IMR-90 (cell line): ENCODE data around the gene AKAP1. TPM values are rescaled to one million over a fixed set of nuclear protein-coding genes. Genes with fewer than 3 reads are reported as not detected.
A peak's percentile ranks its signal among the peaks of the same experiment; 100 is the strongest.

Experiments
- ATAC-seq: fragments of 200-7000 bp; cut with Tn5 transposase; 2 replicates; pipeline ENCODE4 v1.9.1; 2020; ENCODE audit warnings: low read depth, mild to moderate bottlenecking, moderate library complexity
- BruUV-seq: library from RNA; stranded (reverse); fragments of 400-500 nt; replicated peaks from 2 replicates; lab custom pipeline; 2021; lab: Mats Ljungman, UMichigan
- CTCF ChIA-PET: fragments of 300-600 bp; formaldehyde crosslinking; extraction: SDS; loops from one replicate; lab custom pipeline; 2021; ENCODE audit warnings: antibody characterized with exemption; lab: Yijun Ruan, JAX
- POLR2A ChIA-PET: fragments of 300-600 bp; sonication (Branson Sonifier 250); formaldehyde crosslinking; loops from one replicate; lab custom pipeline; 2022; ENCODE audit warnings: antibody characterized with exemption; ENCODE audit not compliant: unreplicated experiment; lab: Charles Lee
- DNase-seq: peaks from one replicate; pipeline ENCODE4 v3.0.0; 2013
- H2AFZ ChIP-seq: replicated peaks from 2 replicates; pipeline ENCODE3; 2013; ENCODE audit warnings: low read length, mild to moderate bottlenecking; ENCODE audit not compliant: poor library complexity
- H2AK5ac ChIP-seq: 2 replicates; pipeline ENCODE4 v1.6.1; 2013; ENCODE audit warnings: low read depth, low read length, inconsistent platforms
- H2AK9ac ChIP-seq: replicated peaks from 2 replicates; pipeline ENCODE3; 2013; ENCODE audit warnings: mild to moderate bottlenecking, low read depth, low read length, moderate library complexity; ENCODE audit not compliant: poor library complexity
- H2BK120ac ChIP-seq: 2 replicates; pipeline ENCODE4 v1.6.1; 2013; ENCODE audit warnings: low read depth, low read length, inconsistent platforms
- H2BK15ac ChIP-seq: 3 replicates; pipeline ENCODE4 v1.6.1; 2013; ENCODE audit warnings: low read depth, low read length, inconsistent platforms
- H2BK20ac ChIP-seq: 2 replicates; pipeline ENCODE4 v1.6.1; 2013; ENCODE audit warnings: low read depth, mild to moderate bottlenecking, inconsistent platforms, low read length, moderate library complexity
- H2BK5ac ChIP-seq: 2 replicates; pipeline ENCODE4 v1.6.1; 2013; ENCODE audit warnings: mild to moderate bottlenecking, low read depth, low read length, inconsistent platforms; ENCODE audit not compliant: poor library complexity, severe bottlenecking
- H3K14ac ChIP-seq: replicated peaks from 2 replicates; pipeline ENCODE4 v1.6.1; 2013; ENCODE audit warnings: low read depth, low read length, inconsistent platforms
- H3K18ac ChIP-seq: 2 replicates; pipeline ENCODE4 v1.6.1; 2013; ENCODE audit warnings: low read depth, low read length, control low read depth
- H3K23ac ChIP-seq: 2 replicates; pipeline ENCODE4 v1.6.1; 2013; ENCODE audit warnings: low read depth, low read length, inconsistent platforms
- H3K27ac ChIP-seq: 2 replicates; pipeline ENCODE4 v1.5.1; 2013; ENCODE audit warnings: mild to moderate bottlenecking, control low read depth, low read length; ENCODE audit not compliant: insufficient read depth
- H3K27me3 ChIP-seq: 2 replicates; pipeline ENCODE4 v1.6.1; 2013; ENCODE audit warnings: low read length; ENCODE audit not compliant: control insufficient read depth, insufficient read depth
- H3K36me3 ChIP-seq: 2 replicates; pipeline ENCODE4 v1.6.1; 2013; ENCODE audit warnings: low read length, mixed read lengths; ENCODE audit not compliant: control insufficient read depth, insufficient read depth
- H3K4ac ChIP-seq: 2 replicates; pipeline ENCODE4 v1.6.1; 2013; ENCODE audit warnings: low read depth, low read length, inconsistent platforms
- H3K4me1 ChIP-seq: 2 replicates; pipeline ENCODE4 v1.6.1; 2013; ENCODE audit warnings: low read length, mixed read lengths; ENCODE audit not compliant: control insufficient read depth, insufficient read depth
- H3K4me2 ChIP-seq: 2 replicates; pipeline ENCODE4 v1.6.1; 2013; ENCODE audit warnings: low read depth, mild to moderate bottlenecking, control low read depth, low read length, moderate library complexity
- H3K4me3 ChIP-seq: 2 replicates; pipeline ENCODE4 v1.5.1; 2013; ENCODE audit warnings: low read depth, mild to moderate bottlenecking, control low read depth, low read length, moderate library complexity; ENCODE audit not compliant: insufficient read depth
- H3K56ac ChIP-seq: 2 replicates; pipeline ENCODE4 v1.6.1; 2013; ENCODE audit warnings: low read length, inconsistent platforms; ENCODE audit not compliant: insufficient read depth; ENCODE audit errors: extremely low read depth
- H3K79me1 ChIP-seq, 2 experiments: 2 replicates each; pipeline ENCODE4 v1.6.1; 2013; ENCODE audit warnings: low read length in 2 of 2, inconsistent platforms in 1 of 2, low read depth in 1 of 2
- H3K9ac ChIP-seq: 2 replicates; pipeline ENCODE4 v1.6.1; 2013; ENCODE audit warnings: low read depth, low read length, control low read depth
- H3K9me1 ChIP-seq: 2 replicates; pipeline ENCODE4 v1.6.1; 2013; ENCODE audit warnings: low read length, inconsistent platforms; ENCODE audit not compliant: insufficient read depth
- H3K9me3 ChIP-seq: 2 replicates; pipeline ENCODE4 v1.6.1; 2013; ENCODE audit warnings: low read length; ENCODE audit not compliant: control insufficient read depth, insufficient read depth
- H4K20me1 ChIP-seq: 2 replicates; pipeline ENCODE4 v1.6.1; 2013; ENCODE audit warnings: low read length, inconsistent platforms; ENCODE audit not compliant: insufficient read depth
- H4K5ac ChIP-seq: 2 replicates; pipeline ENCODE4 v1.6.1; 2013; ENCODE audit warnings: mild to moderate bottlenecking, low read depth, low read length, control low read depth
- H4K8ac ChIP-seq, 2 experiments: 2 replicates each; pipeline ENCODE4 v1.6.1; 2013; ENCODE audit warnings: low read depth in 2 of 2, low read length in 2 of 2, control low read depth in 1 of 2, inconsistent platforms in 1 of 2
- H4K91ac ChIP-seq: 2 replicates; pipeline ENCODE4 v1.6.1; 2013; ENCODE audit warnings: low read depth, low read length, inconsistent platforms; ENCODE audit not compliant: insufficient read depth
- CEBPB ChIP-seq: IDR thresholded peaks from 2 replicates; pipeline ENCODE4 v1.6.1; 2012; ENCODE audit warnings: low read depth, low read length, improper control_type of control experiment
- FOS ChIP-seq: fragments of 150-350 bp; IDR thresholded peaks from 2 replicates; pipeline ENCODE4 v1.6.1; 2016; ENCODE audit warnings: low read depth, low read length
- RCOR1 ChIP-seq: IDR thresholded peaks from 2 replicates; pipeline ENCODE4 v1.6.1; 2012; ENCODE audit warnings: mild to moderate bottlenecking, low read length, improper control_type of control experiment; ENCODE audit not compliant: insufficient replicate concordance
- WGBS, 2 experiments: methylation state at CpG; one replicate each; pipeline versions ENCODE4 v1.1.5 to v1.1.7; 2013; ENCODE audit warnings: missing lambda C conversion rate in 2 of 2; ENCODE audit not compliant: insufficient read length in 1 of 2; ENCODE audit errors: extremely low coverage in 2 of 2; 5-methylcytosine and 5-hydroxymethylcytosine counted together
- dilution Hi-C: fragments of 300-500 bp; cut with HindIII; formaldehyde crosslinking; loops from one replicate; pipeline ENCODE4 v1.14.3; 2018; ENCODE audit warnings: low sequenced_read_pairs; ENCODE audit not compliant: unreplicated experiment
- in situ Hi-C: fragments of 300-500 bp; cut with MboI; formaldehyde crosslinking; loops from 3 replicates; pipeline ENCODE4 v1.14.3; 2019; ENCODE audit warnings: low sequenced_read_pairs, inconsistent platforms, mixed read lengths
- intact Hi-C: fragments of 100-400 bp; cut with micrococcal nuclease; formaldehyde crosslinking; loops from 2 replicates; pipeline ENCODE4 v1.10.0; 2022
- polyA plus RNA-seq, 3 experiments: library from polyadenylated mRNA; depleted of rRNA; stranded (reverse); fragments of >200 nt; gene quantifications; 2 replicates each; pipeline ENCODE4 v1.2.3, GENCODE V29; 2012; ENCODE audit warnings: low replicate concordance in 1 of 3
- total RNA-seq: library from RNA; depleted of rRNA; stranded (reverse); fragments of >200 nt; gene quantifications from 2 replicates; pipeline ENCODE4 v1.2.3, GENCODE V29; 2012

The AKAP1 gene
- total and polyA plus RNA-seq, 2 of the 4 experiments (the other 2 are of a cell fraction) = 10.2 to 17.4 TPM

DNA sequence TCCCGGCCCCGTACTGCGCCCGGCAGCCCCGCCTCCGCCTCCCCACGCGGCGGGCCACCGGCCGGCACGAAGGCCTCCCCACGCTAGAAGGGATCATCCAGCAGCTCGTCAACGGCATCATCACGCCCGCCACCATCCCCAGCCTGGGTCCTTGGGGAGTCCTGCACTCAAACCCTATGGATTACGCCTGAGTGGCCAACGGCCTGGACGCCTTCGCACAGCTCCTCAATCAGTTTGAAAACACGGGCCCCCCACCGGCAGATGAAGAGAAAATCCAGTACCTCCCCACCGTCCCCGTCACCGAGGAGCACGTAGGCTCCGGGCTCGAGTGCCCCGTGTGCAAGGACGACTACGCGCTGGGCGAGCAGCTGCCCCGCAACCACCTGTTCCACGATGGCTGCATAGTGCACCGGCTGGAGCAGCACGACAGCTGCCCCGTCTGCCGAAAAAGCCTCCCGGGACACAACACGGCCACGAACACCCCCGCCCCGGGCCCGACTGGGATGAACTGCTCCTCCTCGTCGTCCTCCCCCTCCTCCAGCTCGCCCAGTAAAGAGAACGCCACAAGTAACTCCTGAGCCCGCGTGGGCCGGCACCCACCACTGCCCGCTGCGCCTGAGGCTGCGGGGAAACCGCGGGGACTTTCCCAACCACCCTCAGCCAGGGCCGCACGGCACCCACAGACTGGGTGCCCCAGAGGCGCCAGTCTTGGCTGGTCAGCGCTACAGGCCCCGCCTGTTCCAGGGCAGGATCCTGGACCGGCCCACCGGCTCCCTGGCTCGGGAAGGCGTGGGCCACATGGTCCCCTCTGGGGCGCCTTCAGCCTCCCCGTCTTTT lies 39.0 kb upstream of the AKAP1 start:
- Histone ChIP-seq H2BK5ac (no peak overlapping the region), H3K18ac (no peak overlapping the region), H2AFZ (peak overlapping the region; percentile 74), H4K20me1 (no peaks in the 10 kb centered on the region), H3K4me2 (peak overlapping the region; percentile 72), H3K9ac (no peak overlapping the region), H3K79me1 (no peaks in the 10 kb centered on the region), H3K36me3 (no peaks in the 10 kb centered on the region), H3K4me3 (no peak overlapping the region), H2BK20ac (no peak overlapping the region), H4K91ac (no peak overlapping the region), H3K9me3 (no peaks in the 10 kb centered on the region), H3K14ac (no peak overlapping the region), H4K5ac (no peak overlapping the region), H2AK9ac (no peak overlapping the region), H4K8ac (no peak overlapping the region), H3K56ac (no peak overlapping the region), H3K9me1 (no peaks in the 10 kb centered on the region), H3K4me1 (no peaks in the 10 kb centered on the region), H3K27ac (no peak overlapping the region), H2AK5ac (no peak overlapping the region), H2BK120ac (no peak overlapping the region), H3K4ac (no peak overlapping the region), H3K23ac (no peak overlapping the region), H3K27me3 (peaks cover 42% of the 10 kb centered on the region), H2BK15ac (no peak overlapping the region)
- 2% methylated on average over 32 of the region's 69 CpGs; no CpG with 5 or more reads in 1 of the 2 experiments for WGBS, 2 experiments
- no TSS peak for BruUV-seq
- peak; percentile 68 for ATAC-seq
- no peak for TF ChIP-seq RCOR1
- TF ChIP-seq FOS = no peak
- no peak for TF ChIP-seq CEBPB
- dilution Hi-C loops (no loop called here), intact Hi-C loops (no loop called here), in situ Hi-C loops (no loop called here)
- ChIA-PET POLR2A (no interaction called here), CTCF (interaction anchor here (0.6 kb wide), 1 partner anchor 541 kb away, joined by 6 read pairs; no protein-coding TSS in a partner anchor)
- DNase-seq = no peak
